Uterus (tissue), 2 donors: Measurements from ENCODE around the gene SMO.

Experiments
- POLR2A ChIP-seq, 2 donors: fragments of 450-650 bp; IDR thresholded peaks; one replicate each; pipeline ENCODE4 v1.6.1; 2016; ENCODE audit warnings: antibody characterized with exemption in 2 of 2, mild to moderate bottlenecking in 1 of 2, moderate library complexity in 1 of 2
- TF ChIP-seq, protein P1 (sequence below), 4 experiments: fragments of 200-600 bp in 2 of 4; fragments of 450-650 bp in 2 of 4; sonication (generic) in 2 of 4; IDR thresholded peaks; one replicate each; pipeline ENCODE4 v1.5.1; 2016 to 2019; ENCODE audit warnings: antibody characterized with exemption in 4 of 4, mild to moderate bottlenecking in 2 of 4, moderate library complexity in 1 of 4

DNA sequence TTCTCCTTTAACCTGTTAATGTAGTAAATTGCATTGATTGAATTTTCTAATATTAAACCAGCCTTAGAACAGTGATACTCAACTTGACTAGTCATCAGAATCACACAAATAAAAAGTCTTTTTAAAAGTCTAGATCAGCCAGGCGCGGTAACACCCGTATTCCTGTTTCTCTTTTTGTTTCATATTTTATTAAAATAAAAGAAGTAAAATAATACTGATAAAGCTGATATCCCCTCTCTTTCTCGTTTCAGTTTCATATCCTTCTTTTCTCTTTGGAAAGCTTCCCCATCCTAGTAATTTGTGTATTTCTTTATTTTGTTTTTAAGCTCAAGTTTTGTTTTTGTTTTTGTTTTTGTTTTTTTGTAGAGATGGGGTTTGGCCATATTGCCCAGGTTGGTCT is 9.3 kb downstream of the SMO start:
- TF ChIP-seq, protein P1, sequence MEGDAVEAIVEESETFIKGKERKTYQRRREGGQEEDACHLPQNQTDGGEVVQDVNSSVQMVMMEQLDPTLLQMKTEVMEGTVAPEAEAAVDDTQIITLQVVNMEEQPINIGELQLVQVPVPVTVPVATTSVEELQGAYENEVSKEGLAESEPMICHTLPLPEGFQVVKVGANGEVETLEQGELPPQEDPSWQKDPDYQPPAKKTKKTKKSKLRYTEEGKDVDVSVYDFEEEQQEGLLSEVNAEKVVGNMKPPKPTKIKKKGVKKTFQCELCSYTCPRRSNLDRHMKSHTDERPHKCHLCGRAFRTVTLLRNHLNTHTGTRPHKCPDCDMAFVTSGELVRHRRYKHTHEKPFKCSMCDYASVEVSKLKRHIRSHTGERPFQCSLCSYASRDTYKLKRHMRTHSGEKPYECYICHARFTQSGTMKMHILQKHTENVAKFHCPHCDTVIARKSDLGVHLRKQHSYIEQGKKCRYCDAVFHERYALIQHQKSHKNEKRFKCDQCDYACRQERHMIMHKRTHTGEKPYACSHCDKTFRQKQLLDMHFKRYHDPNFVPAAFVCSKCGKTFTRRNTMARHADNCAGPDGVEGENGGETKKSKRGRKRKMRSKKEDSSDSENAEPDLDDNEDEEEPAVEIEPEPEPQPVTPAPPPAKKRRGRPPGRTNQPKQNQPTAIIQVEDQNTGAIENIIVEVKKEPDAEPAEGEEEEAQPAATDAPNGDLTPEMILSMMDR (IDR thresholded peaks at IDR 0.05), result no peak
- no peak for TF ChIP-seq POLR2A (IDR thresholded peaks at IDR 0.05)
